Colonic mucosa (tissue), 4 donors: ENCODE measurements around the gene ITGAD. TPM values are rescaled to one million over a fixed set of nuclear protein-coding genes. Genes with fewer than 3 reads are reported as not detected.
"Not testable (repeated sequence)": the region's sequence is repeated elsewhere in the genome, so short reads cannot be mapped to it uniquely, and the experiment has no call there.

Experiments used
- DNase-seq: peaks from one replicate; pipeline ENCODE4 v3.0.0-alpha.2; 2020
- H3K27ac ChIP-seq: fragments of 200-600 bp; one replicate; pipeline ENCODE4 v1.8.0; 2021
- H3K27me3 ChIP-seq: fragments of 200-600 bp; one replicate; pipeline ENCODE4 v1.8.0; 2021
- H3K36me3 ChIP-seq: fragments of 200-600 bp; one replicate; pipeline ENCODE4 v1.8.0; 2021
- H3K4me1 ChIP-seq: fragments of 200-600 bp; one replicate; pipeline ENCODE4 v1.8.0; 2021; ENCODE audit warnings: mild to moderate bottlenecking
- H3K4me3 ChIP-seq: fragments of 200-600 bp; one replicate; pipeline ENCODE4 v1.8.0; 2021
- H3K9ac ChIP-seq, 2 donors: one replicate each; pipeline ENCODE4 v1.7.0; 2013; ENCODE audit warnings: control low read depth in 2 of 2, low read depth in 2 of 2, low read length in 2 of 2
- H3K9me3 ChIP-seq: fragments of 200-600 bp; one replicate; pipeline ENCODE4 v1.8.0; 2021
- intact Hi-C: fragments of 100-400 bp; cut with DNase I; formaldehyde crosslinking; loops from one replicate; pipeline ENCODE4 v1.14.1; 2022
- total RNA-seq, 2 donors: library from RNA; stranded (reverse); fragmentation: NEBNext Ultra II Directional in 1 of 2; extraction: Animal tissue kit (Norgen Biotek cat#: 25700) in 1 of 2; gene quantifications; one replicate each; pipeline ENCODE4 v1.2.1, GENCODE V29; 2021
- TF ChIP-seq, protein P1 (sequence below): fragments of 200-600 bp; IDR thresholded peaks from one replicate; pipeline ENCODE4 v1.8.0; 2022; ENCODE audit warnings: antibody characterized with exemption, mild to moderate bottlenecking
- donor health status: healthy.
- donor health status: DM: no; HTN: no; CAD: no.
- donor health status: DM: no; HTN: no; CAD: no.

Gene ITGAD
- total RNA-seq, 2 donors from 2014 or later, result 0.05 TPM; not detected in 1

DNA sequence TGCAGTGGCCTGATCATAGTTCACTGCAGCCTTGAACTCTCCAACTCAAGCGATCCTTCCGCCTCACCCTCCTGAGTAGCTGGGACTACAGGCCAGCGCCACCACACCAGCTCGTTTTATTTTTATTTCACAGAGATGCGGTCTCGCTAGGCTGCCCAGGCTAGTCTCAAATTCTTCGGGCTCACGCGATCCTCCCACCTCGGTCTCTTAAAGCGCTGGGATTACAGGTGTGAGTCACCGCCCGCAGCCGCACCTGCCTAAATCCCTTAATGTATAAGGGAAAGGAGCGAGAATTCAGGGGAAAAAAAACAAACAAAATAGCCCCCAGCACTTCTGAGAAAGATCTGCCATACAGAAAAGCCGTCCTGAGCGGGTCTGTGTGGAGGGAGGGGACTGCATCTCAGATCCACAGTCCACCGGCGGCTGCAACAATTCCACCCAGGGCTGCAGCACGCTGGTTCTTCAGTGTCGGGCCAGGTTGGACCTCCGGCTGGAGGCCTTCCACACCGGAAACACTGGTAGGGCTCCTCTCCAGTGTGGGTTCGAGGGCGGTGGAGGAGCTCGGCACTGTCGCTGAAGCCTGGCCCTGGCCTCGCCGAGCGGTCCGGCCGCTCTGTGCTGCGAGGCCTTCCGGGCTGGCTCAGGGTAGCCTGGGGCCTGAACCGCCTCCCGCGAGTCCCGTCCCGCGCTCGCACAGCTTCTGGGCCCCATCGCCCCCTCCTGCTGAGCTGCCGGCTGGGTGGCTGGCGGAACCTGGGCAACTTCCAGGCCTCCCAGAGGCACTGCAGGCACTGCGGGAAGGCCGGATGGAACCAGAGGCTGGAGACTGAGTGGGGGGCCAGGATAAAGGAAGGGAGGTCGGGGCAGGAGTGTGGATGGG is 42.4 kb downstream of the ITGAD start:
- Histone ChIP-seq H3K9ac (no peak overlapping the region), H3K4me3 (no peak overlapping the region), H3K4me1 (no peaks in the 10 kb centered on the region), H3K27ac (no peak overlapping the region), H3K36me3 (no peaks in the 10 kb centered on the region), H3K27me3 (no peaks in the 10 kb centered on the region), H3K9me3 (no peaks in the 10 kb centered on the region)
- TF ChIP-seq, protein P1, sequence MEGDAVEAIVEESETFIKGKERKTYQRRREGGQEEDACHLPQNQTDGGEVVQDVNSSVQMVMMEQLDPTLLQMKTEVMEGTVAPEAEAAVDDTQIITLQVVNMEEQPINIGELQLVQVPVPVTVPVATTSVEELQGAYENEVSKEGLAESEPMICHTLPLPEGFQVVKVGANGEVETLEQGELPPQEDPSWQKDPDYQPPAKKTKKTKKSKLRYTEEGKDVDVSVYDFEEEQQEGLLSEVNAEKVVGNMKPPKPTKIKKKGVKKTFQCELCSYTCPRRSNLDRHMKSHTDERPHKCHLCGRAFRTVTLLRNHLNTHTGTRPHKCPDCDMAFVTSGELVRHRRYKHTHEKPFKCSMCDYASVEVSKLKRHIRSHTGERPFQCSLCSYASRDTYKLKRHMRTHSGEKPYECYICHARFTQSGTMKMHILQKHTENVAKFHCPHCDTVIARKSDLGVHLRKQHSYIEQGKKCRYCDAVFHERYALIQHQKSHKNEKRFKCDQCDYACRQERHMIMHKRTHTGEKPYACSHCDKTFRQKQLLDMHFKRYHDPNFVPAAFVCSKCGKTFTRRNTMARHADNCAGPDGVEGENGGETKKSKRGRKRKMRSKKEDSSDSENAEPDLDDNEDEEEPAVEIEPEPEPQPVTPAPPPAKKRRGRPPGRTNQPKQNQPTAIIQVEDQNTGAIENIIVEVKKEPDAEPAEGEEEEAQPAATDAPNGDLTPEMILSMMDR, result no peak
- no peak for DNase-seq
- intact Hi-C loops, result no loop called here

DNA sequence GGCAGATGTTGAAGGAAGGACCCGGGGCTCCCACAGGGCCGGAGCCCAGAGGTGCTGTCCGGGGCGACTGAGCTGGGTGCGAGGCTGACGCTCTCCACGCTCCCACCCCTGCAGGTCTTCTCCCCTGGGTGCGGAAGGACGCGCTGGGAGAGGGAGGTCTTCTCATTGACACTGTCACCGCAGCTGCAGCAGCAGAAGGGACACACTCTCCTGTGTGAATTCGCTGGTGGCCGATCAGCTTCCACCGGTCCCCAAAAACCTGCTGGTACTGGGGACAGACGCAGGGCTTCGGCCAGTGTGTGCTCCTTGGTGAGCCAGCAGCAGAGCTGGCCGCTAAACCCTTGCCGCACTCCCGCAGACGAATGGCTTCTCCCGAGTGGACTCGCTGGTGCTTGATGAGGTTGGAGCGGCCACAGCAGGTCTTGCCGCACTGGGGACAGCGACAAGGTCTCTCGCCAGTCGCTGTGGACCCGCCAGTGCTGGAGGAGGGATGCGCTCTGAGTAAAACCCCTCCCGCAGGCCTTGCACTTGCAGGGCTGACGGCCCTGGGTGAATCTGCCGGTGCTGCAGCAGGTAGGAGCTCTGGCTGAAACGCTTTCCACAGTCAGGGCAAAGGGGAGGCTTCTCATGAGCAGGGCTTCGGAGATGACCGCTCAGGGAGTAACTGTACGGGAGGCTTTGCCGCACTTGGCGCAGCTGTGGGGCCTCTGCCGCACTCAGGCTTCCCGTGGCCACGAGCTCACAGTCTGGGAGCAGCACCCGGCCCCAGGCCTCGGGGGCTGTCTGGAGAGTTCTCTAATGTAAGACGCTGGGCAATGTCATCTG is 43.3 kb downstream of the ITGAD start:
- Histone ChIP-seq H3K9me3 (no peaks in the 10 kb centered on the region), H3K27me3 (no peaks in the 10 kb centered on the region), H3K4me1 (no peaks in the 10 kb centered on the region), H3K9ac (no peak overlapping the region), H3K36me3 (no peaks in the 10 kb centered on the region), H3K4me3 (no peak overlapping the region), H3K27ac (no peak overlapping the region)
- intact Hi-C loops, result no loop called here
- no peak for DNase-seq
- TF ChIP-seq, protein P1, result no peak

DNA sequence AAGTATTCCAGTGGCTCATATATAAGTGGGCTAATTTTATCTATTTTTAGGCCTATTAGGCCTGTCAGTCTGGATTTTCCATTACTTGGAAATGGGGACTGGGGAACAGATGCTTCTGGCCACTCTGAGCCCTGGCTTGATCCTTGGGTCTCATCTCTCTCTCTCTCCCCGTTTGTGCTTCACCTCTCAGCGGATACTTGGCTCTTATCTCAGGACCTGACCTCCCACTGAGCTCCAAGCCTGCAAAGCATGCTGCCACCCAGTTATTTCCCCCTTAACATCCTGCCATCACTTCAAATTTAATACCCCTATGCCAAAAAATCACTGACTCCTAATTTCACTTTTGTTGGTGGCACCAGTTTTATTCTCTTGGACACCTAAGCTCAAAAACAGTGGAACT is 45.3 kb downstream of the ITGAD start:
- TF ChIP-seq, protein P1, result no peak
- no peaks in the 10 kb centered on the region for H3K4me1 ChIP-seq
- no peaks in the 10 kb centered on the region for H3K36me3 ChIP-seq
- H3K27ac ChIP-seq, result no peak overlapping the region
- H3K27me3 ChIP-seq, result no peaks in the 10 kb centered on the region
- H3K4me3 ChIP-seq, result no peak overlapping the region
- DNase-seq, result no peak
- intact Hi-C loops, result no loop called here
- H3K9ac ChIP-seq, result no peak overlapping the region
- H3K9me3 ChIP-seq, result no peaks in the 10 kb centered on the region

DNA sequence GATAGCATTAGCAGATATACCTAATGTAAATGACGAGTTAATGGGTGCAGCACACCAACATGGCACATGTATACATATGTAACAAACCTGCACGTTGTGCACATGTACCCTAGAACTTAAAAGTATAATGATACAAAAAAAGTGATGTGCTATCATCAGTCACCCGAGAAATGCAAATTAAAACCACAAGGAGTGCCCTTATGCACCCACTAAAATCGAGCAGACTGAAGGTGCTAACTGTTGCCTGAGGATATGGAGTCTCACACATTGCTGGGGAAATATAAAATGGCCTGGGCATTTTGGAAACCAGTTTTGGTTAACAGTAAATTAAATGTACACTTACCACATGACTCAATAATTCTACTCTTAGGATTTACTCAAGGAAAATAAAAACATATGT is 45.9 kb downstream of the ITGAD start:
- DNase-seq, H3K9me3 ChIP-seq, H3K4me1 ChIP-seq, H3K27ac ChIP-seq, H3K27me3 ChIP-seq, intact Hi-C loops, H3K4me3 ChIP-seq, H3K9ac ChIP-seq, H3K36me3 ChIP-seq: not testable (repeated sequence)

DNA sequence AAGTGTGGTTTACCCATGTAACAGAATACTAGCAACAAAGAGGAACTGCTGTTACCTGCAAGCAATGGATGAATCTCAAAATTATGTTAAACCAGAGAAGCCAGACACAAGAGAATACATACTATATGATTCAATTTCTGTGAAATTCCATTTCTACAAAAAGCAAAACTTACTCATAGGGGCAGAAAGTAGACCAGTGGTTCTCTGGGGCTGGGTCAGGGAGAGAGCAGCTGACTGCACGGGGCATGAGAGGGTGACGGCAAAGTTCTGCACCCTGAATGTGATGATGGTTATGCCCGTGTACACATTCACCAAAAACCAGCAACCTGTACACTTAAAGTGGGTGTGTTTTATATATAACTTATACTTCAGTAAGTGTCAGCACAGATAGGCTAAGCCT is 46.4 kb downstream of the ITGAD start:
- H3K36me3 ChIP-seq, result no peaks in the 10 kb centered on the region
- TF ChIP-seq, protein P1, result no peak
- no peak overlapping the region for H3K27ac ChIP-seq
- no peak overlapping the region for H3K9ac ChIP-seq
- no peaks in the 10 kb centered on the region for H3K4me1 ChIP-seq
- no peaks in the 10 kb centered on the region for H3K27me3 ChIP-seq
- intact Hi-C loops, result no loop called here
- no peak for DNase-seq
- H3K4me3 ChIP-seq, result no peak overlapping the region
- H3K9me3 ChIP-seq, result no peaks in the 10 kb centered on the region
